ENCODE data around the gene CFAP20DC.
"Not testable (repeated sequence)": the region's sequence is repeated elsewhere in the genome, so short reads cannot be mapped to it uniquely, and the experiment has no call there.

CFAP20DC gene

GRCh38 chr3:58722561-58722960 lies 327.3 kb downstream of the CFAP20DC start:
- POLR2A ChIA-PET = no interaction called here

GRCh38 chr3:58720526-58720925 lies 329.3 kb downstream of the CFAP20DC start:
- DNase-seq (ENCODE audit: extremely low spot score) = no peak
- ChIA-PET CTCF (no interaction called here), POLR2A (no interaction called here)
- TF ChIP-seq SUZ12 (IDR thresholded peaks at IDR 0.05) = no peak
- TF ChIP-seq SP1 (IDR thresholded peaks at IDR 0.05) = no peak
- no peak for TF ChIP-seq ZNF384 (IDR thresholded peaks at IDR 0.05)
- TF ChIP-seq ARNT (IDR thresholded peaks at IDR 0.05) = no peak
- TF ChIP-seq PKNOX1 (IDR thresholded peaks at IDR 0.05) = no peak
- no peak for TF ChIP-seq NFRKB (IDR thresholded peaks at IDR 0.05)

More at GRCh38 chr3:58722561-58722960, 327.3 kb downstream of the CFAP20DC start:
- CTCF ChIA-PET = no interaction called here
- TF ChIP-seq TARDBP (IDR thresholded peaks at IDR 0.05) (no peak), FOXM1 (IDR thresholded peaks at IDR 0.05; ENCODE audit: borderline replicate concordance) (no peak), ARNT (IDR thresholded peaks at IDR 0.05) (no peak), ZNF384 (IDR thresholded peaks at IDR 0.05) (no peak), CTBP1 (IDR thresholded peaks at IDR 0.05; ENCODE audit: borderline replicate concordance) (no peak), HDGF (IDR thresholded peaks at IDR 0.05; ENCODE audit: borderline replicate concordance) (no peak), SUZ12 (IDR thresholded peaks at IDR 0.05) (no peak), BHLHE40 (IDR thresholded peaks at IDR 0.05; ENCODE audit: borderline replicate concordance) (no peak), PKNOX1 (IDR thresholded peaks at IDR 0.05) (no peak), FOXA1 (IDR thresholded peaks at IDR 0.05) (no peak), LEF1 (IDR thresholded peaks at IDR 0.05; ENCODE audit: borderline replicate concordance) (no peak), L3MBTL2 (conservative IDR thresholded peaks at IDR 0.05) (no peak)
- no peak for DNase-seq (ENCODE audit: extremely low spot score)

- ChIA-PET POLR2A (no interaction called here), CTCF (no interaction called here)
- TF ChIP-seq FOXM1 (IDR thresholded peaks at IDR 0.05; ENCODE audit: borderline replicate concordance) (no peak), TARDBP (IDR thresholded peaks at IDR 0.05) (no peak), SUZ12 (IDR thresholded peaks at IDR 0.05) (no peak), LEF1 (IDR thresholded peaks at IDR 0.05; ENCODE audit: borderline replicate concordance) (no peak), HDGF (IDR thresholded peaks at IDR 0.05; ENCODE audit: borderline replicate concordance) (no peak), PKNOX1 (IDR thresholded peaks at IDR 0.05) (no peak), CTBP1 (IDR thresholded peaks at IDR 0.05; ENCODE audit: borderline replicate concordance) (no peak), NFRKB (IDR thresholded peaks at IDR 0.05) (no peak), FOXK2 (IDR thresholded peaks at IDR 0.05) (no peak), FOXA1 (IDR thresholded peaks at IDR 0.05) (no peak), L3MBTL2 (conservative IDR thresholded peaks at IDR 0.05) (no peak), ARNT (IDR thresholded peaks at IDR 0.05) (no peak), ELF4 (IDR thresholded peaks at IDR 0.05) (no peak), SP1 (IDR thresholded peaks at IDR 0.05) (no peak), ZNF384 (IDR thresholded peaks at IDR 0.05) (no peak), BHLHE40 (IDR thresholded peaks at IDR 0.05; ENCODE audit: borderline replicate concordance) (no peak)
- no peak for DNase-seq (ENCODE audit: extremely low spot score)
Measured at GRCh38 chr3:58719684-58720083, 330.1 kb downstream of the CFAP20DC start.

- no peak for DNase-seq (ENCODE audit: extremely low spot score)
- no peak for TF ChIP-seq ARNT (IDR thresholded peaks at IDR 0.05)
- no peak for TF ChIP-seq HDGF (IDR thresholded peaks at IDR 0.05; ENCODE audit: borderline replicate concordance)
- TF ChIP-seq SUZ12 (IDR thresholded peaks at IDR 0.05) = no peak
- no peak for TF ChIP-seq LEF1 (IDR thresholded peaks at IDR 0.05; ENCODE audit: borderline replicate concordance)
- TF ChIP-seq FOXA1 (IDR thresholded peaks at IDR 0.05) = no peak
- no peak for TF ChIP-seq BHLHE40 (IDR thresholded peaks at IDR 0.05; ENCODE audit: borderline replicate concordance)
- TF ChIP-seq CTBP1 (IDR thresholded peaks at IDR 0.05; ENCODE audit: borderline replicate concordance) = no peak
- no peak for TF ChIP-seq FOXM1 (IDR thresholded peaks at IDR 0.05; ENCODE audit: borderline replicate concordance)
- no peak for TF ChIP-seq TARDBP (IDR thresholded peaks at IDR 0.05)
- TF ChIP-seq ELF4 (IDR thresholded peaks at IDR 0.05) = no peak
- TF ChIP-seq L3MBTL2 (conservative IDR thresholded peaks at IDR 0.05) = no peak
- TF ChIP-seq PKNOX1 (IDR thresholded peaks at IDR 0.05) = no peak
- TF ChIP-seq ZNF384 (IDR thresholded peaks at IDR 0.05) = no peak
- no peak for TF ChIP-seq SP1 (IDR thresholded peaks at IDR 0.05)
- TF ChIP-seq NFRKB (IDR thresholded peaks at IDR 0.05) = no peak
- ChIA-PET POLR2A (no interaction called here), CTCF (no interaction called here)
Measured at GRCh38 chr3:58713715-58714401, 336.0 kb downstream of the CFAP20DC start.

- CTCF ChIA-PET = no interaction called here
- TF ChIP-seq HDGF (IDR thresholded peaks at IDR 0.05; ENCODE audit: borderline replicate concordance) = no peak
- TF ChIP-seq BHLHE40 (IDR thresholded peaks at IDR 0.05; ENCODE audit: borderline replicate concordance) = no peak
- TF ChIP-seq NFRKB (IDR thresholded peaks at IDR 0.05) = no peak
- no peak for TF ChIP-seq FOXA1 (IDR thresholded peaks at IDR 0.05)
- TF ChIP-seq SP1 (IDR thresholded peaks at IDR 0.05) = no peak
- TF ChIP-seq CTBP1 (IDR thresholded peaks at IDR 0.05; ENCODE audit: borderline replicate concordance) = no peak
- TF ChIP-seq ZNF384 (IDR thresholded peaks at IDR 0.05) = no peak
- no peak for TF ChIP-seq SUZ12 (IDR thresholded peaks at IDR 0.05)
- TF ChIP-seq PKNOX1 (IDR thresholded peaks at IDR 0.05) = no peak
- no peak for DNase-seq (ENCODE audit: extremely low spot score)
Measured at GRCh38 chr3:58711871-58712270, 338.0 kb downstream of the CFAP20DC start.

GRCh38 chr3:58708983-58709382 lies 340.8 kb downstream of the CFAP20DC start:
- CTCF ChIA-PET; POLR2A ChIA-PET; DNase-seq (ENCODE audit: extremely low spot score): not testable (repeated sequence)

More at GRCh38 chr3:58711871-58712270, 338.0 kb downstream of the CFAP20DC start:
- POLR2A ChIA-PET = no interaction called here
